Measurements from ENCODE around the gene ADGRL3.

ADGRL3 gene

DNA sequence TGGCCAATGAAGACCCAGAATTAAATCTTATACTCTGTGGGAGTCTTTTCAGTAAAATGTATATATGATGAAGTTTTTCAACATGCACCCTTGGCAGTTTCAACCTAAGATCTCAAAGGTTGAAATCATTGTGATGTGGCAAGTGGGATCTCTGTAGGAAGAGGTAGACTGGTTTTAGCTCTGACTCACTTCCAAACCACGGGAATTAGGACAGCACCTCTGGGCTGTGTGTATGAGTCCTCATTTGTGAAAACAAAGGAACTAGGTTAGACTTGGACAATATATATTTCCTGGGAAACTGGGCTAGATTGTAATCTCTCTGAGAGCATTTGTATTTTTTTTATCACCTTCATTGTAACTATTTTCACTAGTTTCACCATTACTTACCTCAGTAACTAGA, 333.0 kb downstream of the ADGRL3 start:
- DNase-seq (ENCODE audit: low read depth in 3 of 3, low spot score in 1 of 3), result no peak

DNA sequence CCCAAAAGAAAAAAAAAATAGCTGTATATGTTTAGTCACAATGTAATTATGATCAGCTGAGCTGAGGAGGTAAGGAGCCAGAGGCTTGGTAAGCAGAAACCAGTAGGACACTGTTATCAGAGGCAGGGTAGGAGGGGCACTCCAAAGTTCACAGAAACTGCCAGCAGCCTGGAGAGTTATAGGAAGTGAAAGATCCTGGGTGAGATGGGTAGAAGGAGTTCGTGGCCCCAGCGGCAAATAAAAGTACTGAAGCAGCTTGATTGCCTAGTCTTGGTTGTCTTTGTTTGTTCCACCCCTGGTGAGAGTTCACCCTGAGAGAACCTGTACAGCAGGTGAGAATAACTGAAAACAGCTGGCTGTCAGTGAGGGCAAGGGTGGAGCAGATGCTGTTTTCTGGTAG, 340.8 kb downstream of the ADGRL3 start:
- no peak for DNase-seq (ENCODE audit: low read depth in 3 of 3, low spot score in 1 of 3)

DNA sequence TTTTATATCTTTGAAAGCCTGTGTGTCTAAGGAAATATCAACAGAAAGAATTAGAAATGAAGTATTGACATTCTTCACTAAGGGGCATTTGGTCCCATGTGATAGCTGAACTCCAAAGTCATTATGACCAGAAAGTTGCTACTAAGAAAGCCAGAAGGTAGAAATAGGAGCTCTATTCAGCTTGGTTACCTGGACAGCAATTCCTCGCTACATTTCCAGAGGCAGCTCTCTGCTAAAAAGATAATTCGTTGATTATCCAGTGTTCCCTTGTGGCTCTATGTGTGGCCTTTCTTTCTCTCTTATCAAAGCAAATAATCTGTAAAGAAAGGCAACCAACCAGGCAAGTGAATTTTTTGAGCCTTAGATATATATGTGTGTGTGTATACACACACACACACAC, 341.3 kb downstream of the ADGRL3 start:
- no peak for DNase-seq (ENCODE audit: low read depth in 3 of 3, low spot score in 1 of 3)

- DNase-seq (ENCODE audit: low read depth in 3 of 3, low spot score in 1 of 3), result no peak
These were observed 343.9 kb downstream of the ADGRL3 start for GRCh38 chr4:61543976-61544375.

DNA sequence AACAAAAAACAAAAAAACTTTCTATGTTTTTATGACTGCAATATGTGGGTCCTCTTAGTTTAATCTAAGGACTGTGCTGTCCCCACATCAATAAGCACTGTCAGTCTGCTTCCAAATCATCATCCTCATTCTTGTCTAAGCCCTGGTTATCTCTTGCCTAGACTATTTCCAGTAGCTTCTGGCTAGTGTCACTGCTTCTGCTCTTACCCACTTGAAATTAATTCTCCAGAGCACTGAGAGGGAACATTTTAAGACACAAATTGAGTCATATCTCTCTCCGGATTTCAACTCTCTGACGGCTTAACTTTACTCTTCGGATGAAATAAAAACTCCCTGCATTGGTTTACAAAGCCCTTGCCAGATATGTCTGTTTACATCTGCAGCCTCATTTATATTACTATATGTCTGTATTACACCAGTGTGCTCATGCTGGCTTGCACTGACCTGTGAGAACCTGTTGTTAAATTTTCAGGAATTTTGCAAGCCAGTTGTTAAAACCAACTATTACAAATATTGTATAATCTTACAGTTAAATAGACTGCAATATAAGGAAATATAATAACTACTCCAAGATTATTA, 345.9 kb downstream of the ADGRL3 start:
- no peak for DNase-seq (ENCODE audit: low read depth in 3 of 3, low spot score in 1 of 3)

- DNase-seq (ENCODE audit: low read depth in 3 of 3, low spot score in 1 of 3), result no peak
These were observed 349.2 kb downstream of the ADGRL3 start for GRCh38 chr4:61549336-61549735.

DNA sequence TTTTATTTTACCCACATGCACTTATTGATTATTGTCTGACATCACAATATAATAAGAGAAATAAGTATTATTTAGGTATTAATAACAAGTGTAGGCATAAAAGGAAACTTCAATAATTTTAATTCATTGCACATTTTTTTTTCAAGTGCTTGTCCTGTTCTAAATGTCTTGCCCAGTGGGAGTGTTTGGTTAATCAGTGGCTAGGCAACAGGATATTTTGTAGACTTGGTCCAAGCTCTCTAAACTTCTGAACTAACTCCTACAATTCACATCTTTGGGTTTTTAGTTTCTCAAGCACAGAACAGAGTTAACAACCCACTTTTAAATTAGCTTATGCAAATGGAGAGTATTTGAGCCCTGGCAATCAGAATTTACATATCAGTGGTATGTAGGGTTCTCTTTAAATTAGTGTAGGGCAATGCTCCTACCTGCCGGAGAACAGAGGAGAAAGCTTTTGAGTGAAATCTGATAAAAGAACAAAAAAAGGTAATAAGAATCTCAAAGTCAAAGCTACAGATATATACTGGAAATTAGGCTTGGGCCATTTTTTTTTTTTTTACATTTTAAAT, 353.5 kb downstream of the ADGRL3 start:
- no peak for DNase-seq (ENCODE audit: low read depth in 3 of 3, low spot score in 1 of 3)

DNA sequence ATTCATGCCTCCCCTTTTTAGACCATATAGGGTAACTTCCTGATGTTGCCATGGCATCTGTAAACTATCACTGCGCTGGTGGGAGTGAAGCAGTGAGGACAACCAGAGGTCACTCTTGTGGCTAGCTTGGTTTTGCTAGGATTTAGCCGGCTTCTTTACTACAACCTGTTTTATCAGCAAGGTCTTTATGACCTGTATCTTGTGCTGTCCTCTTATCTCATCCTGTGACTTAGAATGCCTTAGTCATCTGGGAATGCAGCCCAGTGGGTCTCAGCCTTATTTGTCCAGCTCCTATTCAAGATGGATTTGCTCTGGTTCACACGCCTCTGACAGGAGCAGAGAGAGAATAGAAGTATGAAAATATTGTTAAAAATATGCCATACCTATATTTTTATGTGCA, 355.7 kb downstream of the ADGRL3 start:
- no peak for DNase-seq (ENCODE audit: low read depth in 3 of 3, low spot score in 1 of 3)

GRCh38 chr4:61556277-61556676, 356.2 kb downstream of the ADGRL3 start:
- DNase-seq (ENCODE audit: low read depth in 3 of 3, low spot score in 1 of 3), result no peak

- no peak for DNase-seq (ENCODE audit: low read depth in 3 of 3, low spot score in 1 of 3)
These were observed 359.3 kb downstream of the ADGRL3 start for GRCh38 chr4:61559396-61559795.

GRCh38 chr4:61561028-61561427, 360.9 kb downstream of the ADGRL3 start:
- no peak for DNase-seq (ENCODE audit: low read depth in 3 of 3, low spot score in 1 of 3)

DNA sequence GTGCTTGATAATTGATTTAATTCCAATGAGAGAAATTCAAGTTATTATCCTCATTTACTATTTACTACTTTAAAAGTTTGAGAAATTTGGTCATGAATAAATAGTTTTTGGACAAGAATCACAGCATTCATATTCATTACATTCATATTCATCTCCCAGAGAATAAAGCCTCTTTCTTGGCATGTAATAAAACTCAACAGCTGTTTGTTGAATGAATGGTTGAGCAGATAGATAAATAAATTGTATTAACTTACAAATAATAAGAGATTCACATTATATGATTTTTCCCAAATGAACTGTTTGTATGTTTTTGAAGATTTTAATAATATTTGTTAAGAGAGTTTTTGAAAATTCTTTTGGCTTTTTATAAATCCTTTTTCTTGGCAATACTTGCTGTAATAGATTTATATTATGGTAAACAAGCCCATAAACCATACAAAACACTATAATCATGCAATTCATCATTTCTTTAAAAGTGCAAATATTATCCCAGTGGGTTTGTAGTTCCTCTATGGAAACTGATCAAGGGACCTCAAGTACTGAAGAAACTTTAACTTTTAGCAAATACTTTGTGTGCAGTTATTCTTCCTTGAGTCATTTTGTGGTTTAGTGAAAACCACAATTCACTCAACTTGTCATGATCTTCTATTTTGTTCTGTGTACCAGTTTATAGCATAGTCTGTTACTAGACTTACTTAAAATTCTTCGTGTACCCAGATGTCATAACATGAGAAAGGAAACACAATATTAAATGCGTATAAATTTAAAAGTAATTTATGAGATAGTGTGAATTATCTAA, 371.8 kb downstream of the ADGRL3 start:
- no peak for DNase-seq (ENCODE audit: low read depth in 3 of 3, low spot score in 1 of 3)

- DNase-seq (ENCODE audit: low read depth in 3 of 3, low spot score in 1 of 3), result no peak
These were observed 375.7 kb downstream of the ADGRL3 start for GRCh38 chr4:61575796-61576195.

DNA sequence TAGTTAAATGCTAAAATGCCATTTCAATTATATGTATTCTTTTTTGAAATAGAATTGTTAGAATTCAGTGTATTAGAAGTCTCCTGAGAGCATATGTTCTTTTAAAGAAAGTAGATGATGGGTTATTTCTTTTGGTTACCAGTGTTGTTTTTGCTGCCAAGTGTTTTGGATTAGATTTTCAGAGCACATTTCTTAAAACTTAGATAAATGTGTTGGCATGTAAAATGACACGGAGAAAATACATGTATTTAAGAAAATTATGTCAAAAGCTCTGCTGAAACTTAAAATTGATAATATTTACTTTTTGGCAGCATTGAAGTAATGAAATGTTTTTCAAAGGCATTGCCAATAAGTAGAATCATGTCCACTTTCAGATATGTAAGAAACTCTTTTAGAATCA, 379.7 kb downstream of the ADGRL3 start:
- DNase-seq (ENCODE audit: low read depth in 3 of 3, low spot score in 1 of 3), result no peak

DNA sequence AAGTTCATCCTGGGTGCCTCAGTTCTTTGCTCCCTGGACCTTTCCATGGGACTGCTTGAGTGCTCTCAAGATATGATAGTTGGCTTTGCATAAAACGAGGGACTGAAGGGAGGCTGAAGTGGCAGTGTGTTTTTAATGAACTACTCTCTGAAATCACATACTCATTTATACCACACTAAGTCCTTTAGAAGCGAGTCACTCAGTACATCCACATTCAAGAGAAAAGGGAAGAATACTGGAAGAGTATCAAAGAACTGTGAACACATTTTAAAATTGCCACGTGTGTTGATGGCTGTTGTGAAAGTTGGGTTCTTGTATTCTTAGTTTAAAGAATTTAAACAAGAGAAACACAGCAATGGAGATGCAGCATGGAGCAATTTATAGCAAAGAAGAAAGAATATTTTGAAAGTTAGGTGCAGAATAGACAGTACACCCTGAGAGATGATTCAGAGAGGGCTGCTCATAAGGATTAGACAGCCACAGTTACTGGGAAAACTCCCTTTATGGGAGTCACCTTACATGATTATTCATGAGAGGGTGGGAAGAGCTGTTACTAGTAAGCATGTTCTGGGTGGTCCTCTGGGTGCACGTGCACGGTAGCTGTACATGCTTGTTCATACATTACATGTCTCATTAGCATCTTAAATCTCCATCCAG, 380.7 kb downstream of the ADGRL3 start:
- DNase-seq (ENCODE audit: low read depth in 3 of 3, low spot score in 1 of 3), result no peak

- no peak for DNase-seq (ENCODE audit: low read depth in 3 of 3, low spot score in 1 of 3)
These were observed 383.6 kb downstream of the ADGRL3 start for GRCh38 chr4:61583696-61584095.

- DNase-seq (ENCODE audit: low read depth in 3 of 3, low spot score in 1 of 3), result no peak
These were observed 388.7 kb downstream of the ADGRL3 start for GRCh38 chr4:61588621-61589402.

DNA sequence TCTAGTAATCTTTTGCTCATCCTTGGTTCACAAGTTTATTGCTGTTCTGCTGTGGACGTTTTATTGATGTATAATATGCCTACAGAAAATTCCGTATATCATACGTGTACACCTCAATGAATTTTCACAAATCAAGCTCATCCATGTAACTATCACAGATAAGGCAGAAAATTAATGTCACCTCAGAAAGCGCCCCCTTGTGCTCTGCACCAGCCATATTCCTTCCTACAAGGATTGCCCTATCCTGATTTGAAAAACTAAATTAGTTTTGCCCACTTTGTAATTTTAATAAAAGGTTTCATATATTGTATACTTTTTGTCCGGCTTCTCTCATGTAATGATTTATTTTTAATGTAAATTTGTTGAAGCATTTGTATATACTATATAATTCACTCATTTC, 390.8 kb downstream of the ADGRL3 start:
- DNase-seq (ENCODE audit: low read depth in 3 of 3, low spot score in 1 of 3), result no peak

DNA sequence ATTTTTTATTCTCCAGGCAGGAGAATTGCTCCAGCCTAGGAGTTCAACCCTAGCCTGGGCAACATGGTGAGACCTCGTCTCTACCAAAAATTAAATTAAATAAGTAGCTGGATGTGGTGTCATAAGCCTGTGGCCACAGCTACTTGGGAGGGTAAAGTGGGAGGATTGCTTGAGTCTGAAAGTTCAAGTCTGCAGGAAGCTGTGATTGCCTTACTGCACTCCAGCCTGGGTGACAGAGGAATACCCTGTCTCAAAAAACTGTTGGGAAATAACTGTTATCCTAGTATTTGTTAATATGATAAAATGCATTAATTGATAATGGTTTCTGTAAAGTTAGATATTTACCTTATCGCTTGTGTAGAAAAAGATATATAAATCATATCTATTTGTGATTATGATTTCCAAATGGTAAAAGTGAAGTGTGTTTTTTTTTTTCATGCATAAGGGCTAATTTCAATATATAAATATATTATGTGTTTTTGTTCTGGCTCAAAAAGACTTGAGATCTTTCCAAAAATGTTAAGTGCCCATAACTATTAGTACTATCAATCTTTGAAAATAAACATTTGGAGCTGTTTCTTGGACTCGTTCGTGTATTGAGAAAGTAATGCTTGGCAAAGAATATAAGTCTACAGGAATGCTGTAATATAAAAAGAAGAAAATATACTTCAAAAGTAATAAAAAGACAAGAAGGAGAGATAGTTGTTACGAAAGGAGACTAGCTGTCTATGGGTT, 396.6 kb downstream of the ADGRL3 start:
- no peak for DNase-seq (ENCODE audit: low read depth in 3 of 3, low spot score in 1 of 3)

DNA sequence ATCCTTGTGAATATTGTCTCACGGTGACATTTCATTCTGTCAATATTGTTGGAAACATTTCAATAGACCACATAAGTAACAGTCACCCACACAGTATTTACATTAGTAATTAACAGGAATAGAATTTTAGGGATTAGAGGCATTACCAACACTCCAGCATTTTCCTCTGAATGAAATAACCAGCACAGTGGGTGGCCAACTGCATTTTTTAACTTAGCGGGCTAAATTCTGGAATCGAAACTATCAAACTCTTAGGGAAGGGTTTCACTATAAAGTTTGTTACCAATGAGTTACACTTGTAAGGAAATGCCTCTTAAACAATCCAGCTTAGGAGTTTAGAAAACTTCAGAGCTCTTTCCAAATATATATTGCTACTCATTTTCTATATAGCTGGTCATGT, 403.0 kb downstream of the ADGRL3 start:
- DNase-seq (ENCODE audit: low read depth in 3 of 3, low spot score in 1 of 3), result no peak

GRCh38 chr4:61604054-61604453, 403.9 kb downstream of the ADGRL3 start:
- DNase-seq (ENCODE audit: low read depth in 3 of 3, low spot score in 1 of 3), result no peak
